ENCODE measurements around the gene METTL23. TPM values are rescaled to one million over a fixed set of nuclear protein-coding genes. Genes with fewer than 3 reads are reported as not detected.

Gene METTL23
- total and polyA plus RNA-seq, 2 donors (not counting 3 experiments of a cell fraction or from before 2014, with no cell fraction given): 19.5 to 33.4 TPM

DNA sequence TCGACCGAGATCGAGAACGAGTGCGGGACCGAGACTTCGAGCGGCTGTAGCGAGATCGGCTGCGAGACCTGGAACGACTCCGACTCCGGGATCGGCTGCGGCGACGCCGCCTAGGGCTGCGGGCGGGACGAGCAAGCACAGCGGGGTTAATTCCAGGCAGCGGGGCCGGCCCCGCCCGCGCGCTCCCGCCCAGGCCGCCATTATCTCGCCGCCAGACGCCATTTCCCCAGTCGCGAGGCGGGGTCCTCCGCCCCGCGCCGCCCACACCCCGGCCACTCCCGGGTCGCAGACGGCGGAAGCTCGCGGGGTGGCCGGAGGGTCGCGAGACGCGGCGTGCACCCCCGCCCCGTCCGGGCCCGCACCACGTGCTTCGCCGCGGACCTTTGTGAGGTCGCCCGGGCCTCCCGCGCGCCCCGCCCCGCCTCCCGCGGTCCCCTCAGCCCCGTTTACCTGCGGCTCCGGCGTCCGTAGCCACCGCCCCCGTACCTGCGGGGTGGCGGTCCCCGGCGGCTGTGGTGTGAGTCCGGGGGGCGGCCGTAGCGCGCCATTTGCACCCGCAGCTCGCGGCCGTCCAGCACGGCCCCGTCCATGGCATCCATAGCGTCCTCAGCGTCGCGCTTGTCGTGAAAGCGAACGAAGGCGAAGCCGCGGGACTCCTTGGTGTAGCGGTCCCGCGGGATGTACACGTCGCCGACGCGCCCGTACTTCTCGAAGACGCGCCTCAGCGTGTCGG is 9.9 kb downstream of the METTL23 start:
- peaks cover 38% of the 10 kb centered on the region for H3K4me1 ChIP-seq (ENCODE audit: control insufficient read depth, extremely low read depth, insufficient read depth, low read length)
- peak overlapping the region; percentile 65 to 92 (median 90) for H3K4me3 ChIP-seq (replicated peaks in 1 of 3; ENCODE audit: insufficient read depth in 1 of 3, low read depth in 1 of 3, low read length in 3 of 3)
- TF ChIP-seq, protein P1, sequence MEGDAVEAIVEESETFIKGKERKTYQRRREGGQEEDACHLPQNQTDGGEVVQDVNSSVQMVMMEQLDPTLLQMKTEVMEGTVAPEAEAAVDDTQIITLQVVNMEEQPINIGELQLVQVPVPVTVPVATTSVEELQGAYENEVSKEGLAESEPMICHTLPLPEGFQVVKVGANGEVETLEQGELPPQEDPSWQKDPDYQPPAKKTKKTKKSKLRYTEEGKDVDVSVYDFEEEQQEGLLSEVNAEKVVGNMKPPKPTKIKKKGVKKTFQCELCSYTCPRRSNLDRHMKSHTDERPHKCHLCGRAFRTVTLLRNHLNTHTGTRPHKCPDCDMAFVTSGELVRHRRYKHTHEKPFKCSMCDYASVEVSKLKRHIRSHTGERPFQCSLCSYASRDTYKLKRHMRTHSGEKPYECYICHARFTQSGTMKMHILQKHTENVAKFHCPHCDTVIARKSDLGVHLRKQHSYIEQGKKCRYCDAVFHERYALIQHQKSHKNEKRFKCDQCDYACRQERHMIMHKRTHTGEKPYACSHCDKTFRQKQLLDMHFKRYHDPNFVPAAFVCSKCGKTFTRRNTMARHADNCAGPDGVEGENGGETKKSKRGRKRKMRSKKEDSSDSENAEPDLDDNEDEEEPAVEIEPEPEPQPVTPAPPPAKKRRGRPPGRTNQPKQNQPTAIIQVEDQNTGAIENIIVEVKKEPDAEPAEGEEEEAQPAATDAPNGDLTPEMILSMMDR (IDR thresholded peaks at IDR 0.05; ENCODE audit: extremely low read depth in 1 of 2, insufficient read depth in 1 of 2, low read depth in 1 of 2, low read length in 2 of 2): peak in 1 of 2 donors; percentile 25
- TF ChIP-seq POLR2AphosphoS5 (IDR thresholded peaks at IDR 0.05; ENCODE audit: insufficient read depth, low read depth, low read length) (peak; percentile 52), POLR2A (IDR thresholded peaks at IDR 0.05; ENCODE audit: low read depth, low read length) (no peak), MYC (IDR thresholded peaks at IDR 0.05; ENCODE audit: low read depth, low read length) (peak; percentile 57), GATA2 (IDR thresholded peaks at IDR 0.05; ENCODE audit: insufficient read depth, insufficient read length, low read depth, low read length) (no peak), FOS (IDR thresholded peaks at IDR 0.05; ENCODE audit: borderline replicate concordance, insufficient read depth, low read length) (no peak), JUN (IDR thresholded peaks at IDR 0.05; ENCODE audit: borderline replicate concordance, insufficient read depth, insufficient read length, low read depth) (no peak), EZH2 (IDR thresholded peaks at IDR 0.05; ENCODE audit: borderline replicate concordance, low read depth, low read length, severe bottlenecking) (no peak)
- TF ChIP-seq, protein P2, sequence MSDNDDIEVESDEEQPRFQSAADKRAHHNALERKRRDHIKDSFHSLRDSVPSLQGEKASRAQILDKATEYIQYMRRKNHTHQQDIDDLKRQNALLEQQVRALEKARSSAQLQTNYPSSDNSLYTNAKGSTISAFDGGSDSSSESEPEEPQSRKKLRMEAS (IDR thresholded peaks at IDR 0.05; ENCODE audit: insufficient read depth, insufficient read length): no peak
- ChIA-PET CTCF (interaction anchor here (3.8 kb wide), 1 partner anchor 10 kb away, joined by 22 read pairs; the partner anchor contains the start of genes JMJD6 and METTL23), POLR2A (interaction anchor here (0.7 to 2.7 kb wide), 3 partner anchors 8 to 10 kb away, joined by 3 to 21 read pairs (median 4); partner anchors contain the start of genes JMJD6 and METTL23)
- intact Hi-C loops (cut with micrococcal nuclease): loop anchor here (1.0 to 5.0 kb wide), 4 partner anchors 10 to 404 kb away; partner anchors contain the start of genes JMJD6, METTL23 and SEC14L1
- no peaks in the 10 kb centered on the region for H3K27me3 ChIP-seq (ENCODE audit: control insufficient read depth in 2 of 2, insufficient read depth in 2 of 2, low read length in 2 of 2)
- H3K27ac ChIP-seq (ENCODE audit: insufficient read depth, low read depth, low read length): peak overlapping the region; percentile 83
- H3K9me1 ChIP-seq (replicated peaks; ENCODE audit: control insufficient read depth, extremely low read depth, insufficient read depth, low read length): no peaks in the 10 kb centered on the region
- H3K79me2 ChIP-seq (ENCODE audit: control insufficient read depth, insufficient read depth, low read length): peaks cover 63% of the 10 kb centered on the region
- DNase-seq (ENCODE audit: low read depth, low spot score) (peak; percentile 71), FAIRE-seq (no peak)
- H3K4me2 ChIP-seq (ENCODE audit: insufficient read depth, low read length): peak overlapping the region; percentile 99
- BruUV-seq (replicated peaks): no TSS peak
- H4K20me1 ChIP-seq (replicated peaks; ENCODE audit: control insufficient read depth, extremely low read depth, insufficient read depth, low read length): peaks cover 6% of the 10 kb centered on the region
- peak overlapping the region; percentile 97 for H3K9ac ChIP-seq (replicated peaks; ENCODE audit: extremely low read depth, insufficient read depth, low read length)
- no peaks in the 10 kb centered on the region for H3K9me3 ChIP-seq (replicated peaks; ENCODE audit: control insufficient read depth, insufficient read depth, low read length)
- no peak overlapping the region for H2AFZ ChIP-seq (ENCODE audit: low read depth, low read length)
- peaks cover 6 to 33% of the 10 kb centered on the region in 2 experiments for H3K36me3 ChIP-seq (ENCODE audit: control insufficient read depth in 2 of 2, extremely low read depth in 1 of 2, insufficient read depth in 2 of 2, low read length in 2 of 2)
- dilution Hi-C loops (cut with MboI; ENCODE audit: extremely low pct_ligation_motif_present, low sequenced_read_pairs): no loop called here

Data from endothelial cell of umbilical vein (primary cell).